ENCODE results near the gene ACBD7. TPM values are rescaled to one million over a fixed set of nuclear protein-coding genes. Genes with fewer than 3 reads are reported as not detected.

ACBD7 gene
- total and polyA plus RNA-seq, 9 donors, result 0.69 to 2.2 (median 1.6) TPM

- WGBS (ENCODE audit: insufficient coverage), result no CpG with 5 or more reads among the region's 1 CpG
- H3K4me3 ChIP-seq (ENCODE audit: low read length), result no peak overlapping the region
- H3K27ac ChIP-seq (ENCODE audit: low read length), result no peak overlapping the region
- peaks cover 36% of the 10 kb centered on the region for H3K36me3 ChIP-seq (ENCODE audit: control insufficient read depth, insufficient read depth, low read length)
- no peak for DNase-seq
- H3K4me1 ChIP-seq (ENCODE audit: control insufficient read depth, insufficient read depth, low read length), result no peaks in the 10 kb centered on the region
- H3K9me3 ChIP-seq (replicated peaks; ENCODE audit: control insufficient read depth, low read depth, low read length), result no peaks in the 10 kb centered on the region
- H3K27me3 ChIP-seq (ENCODE audit: control insufficient read depth, insufficient read depth, low read length), result no peaks in the 10 kb centered on the region
Measured at GRCh38 chr10:15121707-15122106, 33.1 kb upstream of the ACBD7 start.

GRCh38 chr10:15120523-15120922, 31.9 kb upstream of the ACBD7 start:
- Histone ChIP-seq H3K4me3 (ENCODE audit: low read length) (no peak overlapping the region), H3K27ac (ENCODE audit: low read length) (no peak overlapping the region), H3K36me3 (ENCODE audit: control insufficient read depth, insufficient read depth, low read length) (peaks cover 36% of the 10 kb centered on the region), H3K9me3 (replicated peaks; ENCODE audit: control insufficient read depth, low read depth, low read length) (peaks cover 6% of the 10 kb centered on the region), H3K27me3 (ENCODE audit: control insufficient read depth, insufficient read depth, low read length) (no peaks in the 10 kb centered on the region), H3K4me1 (ENCODE audit: control insufficient read depth, insufficient read depth, low read length) (no peaks in the 10 kb centered on the region)
- no peak for DNase-seq
- 100% methylated on average over 1 of the region's 5 CpGs for WGBS (ENCODE audit: insufficient coverage)

- Histone ChIP-seq H3K4me1 (ENCODE audit: control insufficient read depth, insufficient read depth, low read length) (no peaks in the 10 kb centered on the region), H3K4me3 (ENCODE audit: low read length) (no peak overlapping the region), H3K27ac (ENCODE audit: low read length) (no peak overlapping the region), H3K27me3 (ENCODE audit: control insufficient read depth, insufficient read depth, low read length) (no peaks in the 10 kb centered on the region), H3K36me3 (ENCODE audit: control insufficient read depth, insufficient read depth, low read length) (peaks cover 31% of the 10 kb centered on the region), H3K9me3 (replicated peaks; ENCODE audit: control insufficient read depth, low read depth, low read length) (peaks cover 6% of the 10 kb centered on the region)
- WGBS (ENCODE audit: insufficient coverage), result no CpG with 5 or more reads among the region's 1 CpG
- no peak for DNase-seq
Measured at GRCh38 chr10:15118615-15119014, 30.0 kb upstream of the ACBD7 start.

- DNase-seq, result no peak
- no CpG with 5 or more reads among the region's 5 CpGs for WGBS (ENCODE audit: insufficient coverage)
- Histone ChIP-seq H3K36me3 (ENCODE audit: control insufficient read depth, insufficient read depth, low read length) (peaks cover 35% of the 10 kb centered on the region), H3K27ac (ENCODE audit: low read length) (no peak overlapping the region), H3K9me3 (replicated peaks; ENCODE audit: control insufficient read depth, low read depth, low read length) (peaks cover 6% of the 10 kb centered on the region), H3K27me3 (ENCODE audit: control insufficient read depth, insufficient read depth, low read length) (no peaks in the 10 kb centered on the region), H3K4me3 (ENCODE audit: low read length) (no peak overlapping the region), H3K4me1 (ENCODE audit: control insufficient read depth, insufficient read depth, low read length) (no peaks in the 10 kb centered on the region)
Measured at GRCh38 chr10:15116225-15116624, 27.6 kb upstream of the ACBD7 start.

- no CpG with 5 or more reads among the region's 4 CpGs for whole genome bisulfite sequencing (ENCODE audit: insufficient coverage)
- H3K9me3 ChIP-seq (replicated peaks; ENCODE audit: control insufficient read depth, low read depth, low read length), result peaks cover 6% of the 10 kb centered on the region
- H3K27me3 ChIP-seq (ENCODE audit: control insufficient read depth, insufficient read depth, low read length), result no peaks in the 10 kb centered on the region
- H3K4me3 ChIP-seq (ENCODE audit: low read length), result no peak overlapping the region
- no peak for DNase-seq
- no peaks in the 10 kb centered on the region for H3K4me1 ChIP-seq (ENCODE audit: control insufficient read depth, insufficient read depth, low read length)
- H3K36me3 ChIP-seq (ENCODE audit: control insufficient read depth, insufficient read depth, low read length), result peaks cover 31% of the 10 kb centered on the region
- no peak overlapping the region for H3K27ac ChIP-seq (ENCODE audit: low read length)
Measured at GRCh38 chr10:15113766-15114165, 25.2 kb upstream of the ACBD7 start.

GRCh38 chr10:15112657-15113056, 24.1 kb upstream of the ACBD7 start:
- 84% methylated on average over 10 of the region's 13 CpGs for WGBS (ENCODE audit: insufficient coverage)
- no peaks in the 10 kb centered on the region for H3K27me3 ChIP-seq (ENCODE audit: control insufficient read depth, insufficient read depth, low read length)
- H3K4me3 ChIP-seq (ENCODE audit: low read length), result no peak overlapping the region
- DNase-seq, result no peak
- H3K4me1 ChIP-seq (ENCODE audit: control insufficient read depth, insufficient read depth, low read length), result no peaks in the 10 kb centered on the region
- H3K27ac ChIP-seq (ENCODE audit: low read length), result no peak overlapping the region
- H3K9me3 ChIP-seq (replicated peaks; ENCODE audit: control insufficient read depth, low read depth, low read length), result peaks cover 6% of the 10 kb centered on the region
- H3K36me3 ChIP-seq (ENCODE audit: control insufficient read depth, insufficient read depth, low read length), result peaks cover 29% of the 10 kb centered on the region

- WGBS (ENCODE audit: insufficient coverage), result 96% methylated on average over 4 of the region's 8 CpGs
- Histone ChIP-seq H3K27me3 (ENCODE audit: control insufficient read depth, insufficient read depth, low read length) (no peaks in the 10 kb centered on the region), H3K27ac (ENCODE audit: low read length) (no peak overlapping the region), H3K4me1 (ENCODE audit: control insufficient read depth, insufficient read depth, low read length) (peaks cover 3% of the 10 kb centered on the region), H3K9me3 (replicated peaks; ENCODE audit: control insufficient read depth, low read depth, low read length) (no peaks in the 10 kb centered on the region), H3K4me3 (ENCODE audit: low read length) (no peak overlapping the region), H3K36me3 (ENCODE audit: control insufficient read depth, insufficient read depth, low read length) (peaks cover 52% of the 10 kb centered on the region)
- peak; percentile 72 for DNase-seq
Measured at GRCh38 chr10:15106352-15107013, 17.9 kb upstream of the ACBD7 start.

GRCh38 chr10:15103513-15103912, 14.9 kb upstream of the ACBD7 start:
- Histone ChIP-seq H3K27ac (ENCODE audit: low read length) (no peak overlapping the region), H3K4me3 (ENCODE audit: low read length) (no peak overlapping the region), H3K27me3 (ENCODE audit: control insufficient read depth, insufficient read depth, low read length) (no peaks in the 10 kb centered on the region), H3K36me3 (ENCODE audit: control insufficient read depth, insufficient read depth, low read length) (peaks cover 48% of the 10 kb centered on the region), H3K4me1 (ENCODE audit: control insufficient read depth, insufficient read depth, low read length) (peaks cover 9% of the 10 kb centered on the region), H3K9me3 (replicated peaks; ENCODE audit: control insufficient read depth, low read depth, low read length) (no peaks in the 10 kb centered on the region)
- DNase-seq, result no peak
- WGBS (ENCODE audit: insufficient coverage), result 66% methylated on average over 9 of the region's 9 CpGs

GRCh38 chr10:15099886-15100285, 11.3 kb upstream of the ACBD7 start:
- DNase-seq, result no peak
- H3K36me3 ChIP-seq (ENCODE audit: control insufficient read depth, insufficient read depth, low read length), result peaks cover 29% of the 10 kb centered on the region
- no CpG with 5 or more reads among the region's 4 CpGs for WGBS (ENCODE audit: insufficient coverage)

GRCh38 chr10:15097011-15097812, 8.6 kb upstream of the ACBD7 start, which contains the start of gene RPP38:
Gene RPP38, plus strand, starts transcription at chr10:15097355. Its CDS starts 5,960 bp downstream, at chr10:15103315.
- Histone ChIP-seq H3K4me1 (ENCODE audit: control insufficient read depth, insufficient read depth, low read length) (peaks cover 13% of the 10 kb centered on the region), H3K4me3 (ENCODE audit: low read length) (peak within 1 kb of the TSS; percentile 84), H3K36me3 (ENCODE audit: control insufficient read depth, insufficient read depth, low read length) (peaks cover 11% of the 10 kb centered on the region), H3K9me3 (replicated peaks; ENCODE audit: control insufficient read depth, low read depth, low read length) (no peaks in the 10 kb centered on the region), H3K27me3 (ENCODE audit: control insufficient read depth, insufficient read depth, low read length) (no peaks in the 10 kb centered on the region), H3K27ac (ENCODE audit: low read length) (peak within 1 kb of the TSS; percentile 99)
- DNase-seq, result peak; percentile 97
- WGBS (ENCODE audit: insufficient coverage), result under 1% methylated on average over 81 of the region's 84 CpGs

More at GRCh38 chr10:15099886-15100285, 11.3 kb upstream of the ACBD7 start:
- no peaks in the 10 kb centered on the region for H3K9me3 ChIP-seq (replicated peaks; ENCODE audit: control insufficient read depth, low read depth, low read length)
- H3K4me1 ChIP-seq (ENCODE audit: control insufficient read depth, insufficient read depth, low read length), result peaks cover 13% of the 10 kb centered on the region
- H3K4me3 ChIP-seq (ENCODE audit: low read length), result no peak overlapping the region
- no peaks in the 10 kb centered on the region for H3K27me3 ChIP-seq (ENCODE audit: control insufficient read depth, insufficient read depth, low read length)
- H3K27ac ChIP-seq (ENCODE audit: low read length), result no peak overlapping the region

Measured in muscle of leg (tissue), 11 donors.